RWPE1 (cell line): ENCODE data around the gene KAZN.

Source experiments
- CTCF ChIA-PET: fragments of 350-600 bp; sonication (Branson Sonifier 250); formaldehyde crosslinking; extraction: SDS; loops from one replicate; lab custom pipeline; 2021; lab: Yijun Ruan, JAX
- POLR2A ChIA-PET: fragments of 400-600 bp; formaldehyde crosslinking; extraction: SDS; loops from one replicate; lab custom pipeline; 2020; ENCODE audit warnings: antibody characterized with exemption; ENCODE audit not compliant: low non-redundant PET; lab: Yijun Ruan, JAX
- DNase-seq: peaks from one replicate; pipeline ENCODE4 v3.0.0; 2012; ENCODE audit warnings: low spot score
- H3K27ac ChIP-seq: fragments of 450-650 bp; 2 replicates; pipeline ENCODE4 v1.5.1; 2017
- TF ChIP-seq, protein P1 (sequence below): fragments of 450-650 bp; conservative IDR thresholded peaks from 2 replicates; pipeline ENCODE4 v1.5.1; 2017; ENCODE audit warnings: low read depth, mild to moderate bottlenecking

The KAZN gene

GRCh38 chr1:14767075-14767474, 168.6 kb downstream of the KAZN start:
- H3K27ac ChIP-seq = no peak overlapping the region
- no peak for DNase-seq
- CTCF ChIA-PET = interaction anchor here (0.6 kb wide), 1 partner anchor 429 kb away, joined by 4 read pairs; no protein-coding TSS in a partner anchor
- TF ChIP-seq, protein P1, sequence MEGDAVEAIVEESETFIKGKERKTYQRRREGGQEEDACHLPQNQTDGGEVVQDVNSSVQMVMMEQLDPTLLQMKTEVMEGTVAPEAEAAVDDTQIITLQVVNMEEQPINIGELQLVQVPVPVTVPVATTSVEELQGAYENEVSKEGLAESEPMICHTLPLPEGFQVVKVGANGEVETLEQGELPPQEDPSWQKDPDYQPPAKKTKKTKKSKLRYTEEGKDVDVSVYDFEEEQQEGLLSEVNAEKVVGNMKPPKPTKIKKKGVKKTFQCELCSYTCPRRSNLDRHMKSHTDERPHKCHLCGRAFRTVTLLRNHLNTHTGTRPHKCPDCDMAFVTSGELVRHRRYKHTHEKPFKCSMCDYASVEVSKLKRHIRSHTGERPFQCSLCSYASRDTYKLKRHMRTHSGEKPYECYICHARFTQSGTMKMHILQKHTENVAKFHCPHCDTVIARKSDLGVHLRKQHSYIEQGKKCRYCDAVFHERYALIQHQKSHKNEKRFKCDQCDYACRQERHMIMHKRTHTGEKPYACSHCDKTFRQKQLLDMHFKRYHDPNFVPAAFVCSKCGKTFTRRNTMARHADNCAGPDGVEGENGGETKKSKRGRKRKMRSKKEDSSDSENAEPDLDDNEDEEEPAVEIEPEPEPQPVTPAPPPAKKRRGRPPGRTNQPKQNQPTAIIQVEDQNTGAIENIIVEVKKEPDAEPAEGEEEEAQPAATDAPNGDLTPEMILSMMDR = no peak
- POLR2A ChIA-PET = no interaction called here

- ChIA-PET CTCF (interaction anchor here (0.5 to 0.9 kb wide), 2 partner anchors 14 to 237 kb away, joined by 3 read pairs; no protein-coding TSS in a partner anchor), POLR2A (no interaction called here)
- TF ChIP-seq, protein P1 = no peak
- no peak overlapping the region for H3K27ac ChIP-seq
- no peak for DNase-seq
Observed at GRCh38 chr1:14768582-14769304, 170.3 kb downstream of the KAZN start.

DNA sequence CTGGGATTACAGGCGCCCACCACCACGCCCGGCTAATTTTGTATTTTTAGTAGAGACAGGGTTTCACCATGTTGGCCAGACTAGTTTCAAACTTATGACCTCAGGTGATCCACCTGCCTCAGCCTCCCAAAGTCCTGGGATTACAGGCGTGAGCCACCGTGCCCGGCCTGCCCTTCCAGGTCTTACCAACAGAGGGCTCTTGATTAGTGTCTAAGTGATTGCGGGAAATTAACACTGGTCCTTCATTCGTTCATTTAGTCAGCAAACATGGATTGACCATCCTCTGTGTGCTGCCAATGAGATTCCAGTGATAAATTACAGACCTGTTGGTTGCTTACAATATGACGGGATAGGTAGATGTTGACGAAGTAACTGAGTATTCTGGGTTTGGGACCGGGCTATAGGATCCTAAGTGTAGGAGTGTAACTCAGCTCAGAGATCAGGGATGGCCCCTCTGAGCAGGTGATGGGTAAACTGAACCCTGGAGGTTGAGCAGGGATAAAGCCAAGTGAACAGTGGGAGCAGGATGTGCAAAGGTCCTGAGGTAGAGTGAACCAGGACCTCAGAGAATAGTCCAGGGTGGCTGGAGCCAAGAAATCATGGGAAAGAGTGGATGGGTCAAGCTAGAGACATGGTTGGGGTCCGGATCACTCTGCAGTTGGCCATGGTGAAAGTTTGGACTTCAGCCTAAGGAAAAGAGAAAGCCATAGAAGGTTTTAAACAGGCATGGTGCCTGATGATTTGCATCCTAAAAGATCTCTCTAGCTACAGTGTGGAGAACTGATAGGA, 171.2 kb downstream of the KAZN start:
- ChIA-PET CTCF (interaction anchor here (0.7 kb wide), 1 partner anchor 664 kb away, joined by 3 read pairs; no protein-coding TSS in a partner anchor), POLR2A (no interaction called here)

GRCh38 chr1:14773396-14774025, 175.0 kb downstream of the KAZN start:
- DNase-seq = no peak
- ChIA-PET POLR2A (interaction anchor here (0.7 kb wide), 1 partner anchor 1340 kb away, joined by 3 read pairs; no protein-coding TSS in a partner anchor), CTCF (no interaction called here)
- H3K27ac ChIP-seq = no peak overlapping the region
- TF ChIP-seq, protein P1 = no peak

More for the DNA sequence above, 171.2 kb downstream of the KAZN start:
- TF ChIP-seq, protein P1 = no peak
- H3K27ac ChIP-seq = no peak overlapping the region
- no peak for DNase-seq

GRCh38 chr1:14774225-14774624, 175.7 kb downstream of the KAZN start:
- H3K27ac ChIP-seq = no peak overlapping the region
- no peak for DNase-seq
- POLR2A ChIA-PET = no interaction called here
- CTCF ChIA-PET = no interaction called here
- TF ChIP-seq, protein P1 = no peak

GRCh38 chr1:14774988-14775387, 176.5 kb downstream of the KAZN start:
- no peak overlapping the region for H3K27ac ChIP-seq
- TF ChIP-seq, protein P1 = no peak
- POLR2A ChIA-PET = no interaction called here
- CTCF ChIA-PET = no interaction called here
- DNase-seq = no peak
